HCT116 (cell line): ENCODE results near the gene GATAD2B. TPM values are rescaled to one million over a fixed set of nuclear protein-coding genes. Genes with fewer than 3 reads are reported as not detected.

Experiments used
- ATAC-seq: fragments of 200-7000 bp; cut with Tn5 transposase; 2 replicates; pipeline ENCODE4 v1.9.1; 2020; ENCODE audit warnings: mild to moderate bottlenecking, moderate library complexity
- BruUV-seq: library from RNA; stranded (reverse); fragments of 400-500 nt; replicated peaks from 2 replicates; lab custom pipeline; 2021; lab: Mats Ljungman, UMichigan
- CTCF ChIA-PET: fragments of 300-600 bp; sonication (Branson Sonifier 250); formaldehyde crosslinking; loops from one replicate; lab custom pipeline; 2021; ENCODE audit warnings: antibody characterized with exemption; lab: Charles Lee
- POLR2A ChIA-PET: fragments of 300-600, 350-600 bp; sonication (Branson Sonifier 250); formaldehyde crosslinking; loops from one replicate; lab custom pipeline; 2021; ENCODE audit warnings: antibody characterized with exemption; lab: Charles Lee
- RAD21 ChIA-PET, 2 experiments: fragments of 300-600 bp; sonication (Branson Sonifier 250); formaldehyde crosslinking; loops; one replicate each; lab custom pipeline; 2023; ENCODE audit warnings: low total read pairs in 2 of 2; ENCODE audit not compliant: uncharacterized antibody in 2 of 2, unreplicated experiment in 2 of 2, low non-redundant PET in 1 of 2; lab: Charles Lee
- DNase-seq: peaks from one replicate; pipeline ENCODE4 v3.0.0-alpha.2; 2010; ENCODE audit warnings: low read depth, low spot score
- H2AFZ ChIP-seq: fragments of 200-600 bp; shearing (Covaris generic), sonication (generic); 2 replicates; pipeline ENCODE4 v1.6.1; 2017; ENCODE audit warnings: low read depth, mixed run types, mixed read lengths, antibody characterized with exemption, low read length; ENCODE audit not compliant: poor library complexity, severe bottlenecking
- H3K27ac ChIP-seq: 2 replicates; pipeline ENCODE4 v1.5.1; 2012; ENCODE audit warnings: low read depth, low read length
- H3K27me3 ChIP-seq: fragments of 200-600 bp; sonication (generic); 2 replicates; pipeline ENCODE4 v1.6.1; 2016; ENCODE audit warnings: mixed run types, low read length, mixed read lengths; ENCODE audit not compliant: insufficient read depth
- H3K36me3 ChIP-seq, 2 experiments: fragments of 200-500 bp in 1 of 2; fragments of 200-600 bp in 1 of 2; sonication (Bioruptor generic) in 1 of 2; sonication (generic) in 1 of 2; 2 replicates each; pipeline versions ENCODE4 v1.5.1 to v1.6.1; 2014 to 2016; ENCODE audit warnings: low read length in 2 of 2, inconsistent platforms in 1 of 2, mixed read lengths in 1 of 2, mixed run types in 1 of 2; ENCODE audit not compliant: insufficient read depth in 2 of 2, control insufficient read depth in 1 of 2
- H3K4me1 ChIP-seq, 2 experiments: fragments of 200-600 bp in 1 of 2; sonication (generic) in 1 of 2; 2 replicates each; pipeline versions ENCODE4 v1.5.1 to v1.6.1; 2012 to 2017; ENCODE audit warnings: low read length in 2 of 2, inconsistent platforms in 1 of 2, mild to moderate bottlenecking in 1 of 2, mixed read lengths in 1 of 2, mixed run types in 1 of 2, moderate library complexity in 1 of 2; ENCODE audit not compliant: insufficient read depth in 2 of 2, control insufficient read depth in 1 of 2
- H3K4me2 ChIP-seq: fragments of 200-600 bp; sonication (generic); 2 replicates; pipeline ENCODE4 v1.6.1; 2017; ENCODE audit warnings: mixed run types, low read length, mixed read lengths
- H3K4me3 ChIP-seq, 2 experiments: fragments of 200-600 bp in 1 of 2; sonication (generic) in 1 of 2; replicated peaks in 1 of 2; 2 replicates each; pipeline ENCODE4 v1.5.1; 2011 to 2016; ENCODE audit warnings: low read length in 2 of 2, control low read depth in 1 of 2, low read depth in 1 of 2, mild to moderate bottlenecking in 1 of 2, mixed read lengths in 1 of 2, mixed run types in 1 of 2
- H3K79me2 ChIP-seq: fragments of 200-600 bp; sonication (generic); 2 replicates; pipeline ENCODE4 v1.6.1; 2017; ENCODE audit warnings: mild to moderate bottlenecking, mixed run types, low read length, moderate library complexity, mixed read lengths; ENCODE audit not compliant: insufficient read depth
- H3K9ac ChIP-seq: fragments of 200-600 bp; sonication (generic); 2 replicates; pipeline ENCODE4 v1.6.1; 2016; ENCODE audit warnings: low read length, mixed read lengths
- H3K9me2 ChIP-seq: fragments of 200-600 bp; sonication (generic), shearing (Covaris generic); 2 replicates; pipeline ENCODE4 v1.6.1; 2017; ENCODE audit warnings: mixed run types, mild to moderate bottlenecking, moderate library complexity; ENCODE audit not compliant: insufficient read depth
- H3K9me3 ChIP-seq, 2 experiments: fragments of 200-500 bp in 1 of 2; fragments of 200-600 bp in 1 of 2; sonication (Bioruptor generic) in 1 of 2; sonication (generic) in 1 of 2; 2 replicates each; pipeline ENCODE4 v1.6.1; 2014 to 2017; ENCODE audit warnings: low read length in 2 of 2, mixed read lengths in 2 of 2, inconsistent platforms in 1 of 2, low read depth in 1 of 2, mild to moderate bottlenecking in 1 of 2, mixed run types in 1 of 2, moderate library complexity in 1 of 2; ENCODE audit not compliant: control insufficient read depth in 1 of 2, insufficient read depth in 1 of 2
- H4K20me1 ChIP-seq: fragments of 200-600 bp; sonication (generic), shearing (Covaris generic); 2 replicates; pipeline ENCODE4 v1.6.1; 2017; ENCODE audit warnings: mixed run types, mild to moderate bottlenecking, moderate library complexity; ENCODE audit not compliant: insufficient read depth
- CEBPB ChIP-seq: IDR thresholded peaks from 2 replicates; pipeline ENCODE4 v1.6.1; 2012; ENCODE audit warnings: low read depth
- EGR1 ChIP-seq: IDR thresholded peaks from 2 replicates; pipeline ENCODE4 v1.6.1; 2012; ENCODE audit warnings: low read depth
- ELF1 ChIP-seq: IDR thresholded peaks from 2 replicates; pipeline ENCODE4 v1.6.1; 2012; ENCODE audit warnings: low read depth, borderline replicate concordance
- EZH2 ChIP-seq: fragments of 200-600 bp; sonication (generic); IDR thresholded peaks from 2 replicates; pipeline ENCODE4 v1.6.1; 2017; ENCODE audit warnings: antibody characterized with exemption, mixed run types
- FOSL1 ChIP-seq: IDR thresholded peaks from 2 replicates; pipeline ENCODE4 v1.6.1; 2012; ENCODE audit warnings: low read depth
- JUND ChIP-seq: IDR thresholded peaks from 2 replicates; pipeline ENCODE4 v1.6.1; 2012
- MAX ChIP-seq: IDR thresholded peaks from 2 replicates; pipeline ENCODE4 v1.6.1; 2012
- POLR2A ChIP-seq: IDR thresholded peaks from 2 replicates; pipeline ENCODE4 v1.7.0; 2011; ENCODE audit warnings: borderline replicate concordance; ENCODE audit not compliant: insufficient read depth, insufficient read length; ENCODE audit errors: extremely low read depth
- POLR2AphosphoS5 ChIP-seq: IDR thresholded peaks from 2 replicates; pipeline ENCODE4 v1.6.1; 2011; ENCODE audit warnings: mild to moderate bottlenecking, low read depth, low read length, moderate library complexity
- SIN3A ChIP-seq: IDR thresholded peaks from 2 replicates; pipeline ENCODE4 v1.6.1; 2012; ENCODE audit warnings: low read depth
- SP1 ChIP-seq: IDR thresholded peaks from 2 replicates; pipeline ENCODE4 v1.6.1; 2012; ENCODE audit warnings: low read depth
- ZBTB33 ChIP-seq: IDR thresholded peaks from 2 replicates; pipeline ENCODE4 v1.6.1; 2011; ENCODE audit warnings: mild to moderate bottlenecking, low read length, moderate library complexity; ENCODE audit not compliant: insufficient replicate concordance; ENCODE audit errors: extremely low read depth
- ZFX ChIP-seq: fragments of 450-650 bp; IDR thresholded peaks from 2 replicates; pipeline ENCODE4 v1.6.1; 2017
- ZNF274 ChIP-seq: fragments of 200-500 bp; sonication (Bioruptor generic); IDR thresholded peaks from 2 replicates; pipeline ENCODE4 v1.6.1; 2014; ENCODE audit warnings: mild to moderate bottlenecking, low read depth, low read length, inconsistent platforms
- intact Hi-C: fragments of 100-400 bp; cut with micrococcal nuclease; formaldehyde crosslinking; loops from 2 replicates; pipeline ENCODE4 v1.10.0; 2022
- microRNA-seq: library from miRNA; unstranded; fragments of <30 nt; microRNA quantifications from one replicate; pipeline ENCODE4, GENCODE V29; 2016; ENCODE audit warnings: borderline number of aligned reads
- total RNA-seq: library from RNA; stranded (reverse); gene quantifications from one replicate; pipeline ENCODE4 v1.2.1, GENCODE V29; 2021; ENCODE audit not compliant: unreplicated experiment

GATAD2B gene
- total RNA-seq, 1 experiment from 2014 or later, result 50.2 TPM

- Histone ChIP-seq H3K9me3 (no peaks in the 10 kb centered on the region), H4K20me1 (no peaks in the 10 kb centered on the region), H3K27me3 (no peaks in the 10 kb centered on the region), H3K79me2 (no peaks in the 10 kb centered on the region), H2AFZ (no peak overlapping the region), H3K36me3 (peaks cover 32 to 37% of the 10 kb centered on the region in 2 experiments), H3K9me2 (no peaks in the 10 kb centered on the region), H3K9ac (no peak overlapping the region), H3K4me2 (no peak overlapping the region), H3K27ac (no peak overlapping the region), H3K4me3 (no peak overlapping the region), H3K4me1 (no peaks in the 10 kb centered on the region)
- TF ChIP-seq ZNF274 (no peak), MAX (no peak), JUND (no peak), SIN3A (no peak), ZBTB33 (no peak), FOSL1 (no peak), SP1 (no peak), CEBPB (no peak), ZFX (no peak), POLR2AphosphoS5 (no peak), ELF1 (no peak), POLR2A (no peak), EGR1 (no peak), EZH2 (no peak)
- ChIA-PET CTCF (no interaction called here), RAD21 (no interaction called here), POLR2A (interaction anchor here (0.7 kb wide), 1 partner anchor 17 kb away, joined by 3 read pairs; no protein-coding TSS in a partner anchor)
- BruUV-seq, result no TSS peak
- DNase-seq, result no peak
- intact Hi-C loops, result no loop called here
- ATAC-seq, result no peak
These were observed 162.3 kb downstream of the GATAD2B start for GRCh38 chr1:153760440-153760839.

Small RNA genes lying within 50 kb of the gene (microRNA-seq; reads per million reads assigned to microRNA genes)
- gene MIR6737, result not detected

Other genes starting within 250 kb of the GATAD2B start
- gene NPR1, start 244.3 kb downstream of the GATAD2B start, total RNA-seq, result 0.07 TPM
- 47.6 TPM for gene INTS3, start 194.9 kb downstream of the GATAD2B start, total RNA-seq
- 14.3 TPM for gene SLC27A3, start 147.6 kb downstream of the GATAD2B start, total RNA-seq
- gene DENND4B, start 23.7 kb upstream of the GATAD2B start, total RNA-seq, result 70.8 TPM
- gene CRTC2, start 35.6 kb upstream of the GATAD2B start, total RNA-seq, result 33.8 TPM
- 51.5 TPM for gene SLC39A1, start 40.6 kb upstream of the GATAD2B start, total RNA-seq
- 15.3 TPM for gene CREB3L4, start 44.9 kb upstream of the GATAD2B start, total RNA-seq
- 123 TPM for gene JTB, start 54.7 kb upstream of the GATAD2B start, total RNA-seq
- gene RAB13, start 63.4 kb upstream of the GATAD2B start, total RNA-seq, result 93.6 TPM
- 1,905 TPM for gene RPS27, start 67.8 kb upstream of the GATAD2B start, total RNA-seq
- 0.10 TPM for gene NUP210L, start 232.1 kb upstream of the GATAD2B start, total RNA-seq